ENCODE measurements around the gene DENND4A.
"Not testable (repeated sequence)": the region's sequence is repeated elsewhere in the genome, so short reads cannot be mapped to it uniquely, and the experiment has no call there.

DENND4A gene

GRCh38 chr15:65787260-65787659 is 4.8 kb downstream of the DENND4A start:
- no peak overlapping the region for H3K4me3 ChIP-seq (replicated peaks; ENCODE audit: low read depth, low read length)
- TF ChIP-seq CTCF (IDR thresholded peaks at IDR 0.05; ENCODE audit: low read depth, low read length, missing control alignments) = no peak
- DNase-seq (ENCODE audit: extremely low read depth, low read depth) = no peak

- H3K4me3 ChIP-seq (replicated peaks; ENCODE audit: low read depth, low read length) = no peak overlapping the region
- no peak for DNase-seq (ENCODE audit: extremely low read depth, low read depth)
- TF ChIP-seq CTCF (IDR thresholded peaks at IDR 0.05; ENCODE audit: low read depth, low read length, missing control alignments) = no peak
Measured at GRCh38 chr15:65785151-65785550, 6.9 kb downstream of the DENND4A start.

- DNase-seq (ENCODE audit: extremely low read depth, low read depth) = no peak
- no peak for TF ChIP-seq CTCF (IDR thresholded peaks at IDR 0.05; ENCODE audit: low read depth, low read length, missing control alignments)
- no peak overlapping the region for H3K4me3 ChIP-seq (replicated peaks; ENCODE audit: low read depth, low read length)
Measured at GRCh38 chr15:65783872-65784271, 8.2 kb downstream of the DENND4A start.

- TF ChIP-seq CTCF (IDR thresholded peaks at IDR 0.05; ENCODE audit: low read depth, low read length, missing control alignments) = no peak
- H3K4me3 ChIP-seq (replicated peaks; ENCODE audit: low read depth, low read length) = no peak overlapping the region
- DNase-seq (ENCODE audit: extremely low read depth, low read depth) = no peak
Measured at GRCh38 chr15:65782096-65782495, 10.0 kb downstream of the DENND4A start.

GRCh38 chr15:65778701-65779100 is 13.4 kb downstream of the DENND4A start:
- not testable (repeated sequence) for DNase-seq (ENCODE audit: extremely low read depth, low read depth); H3K4me3 ChIP-seq (replicated peaks; ENCODE audit: low read depth, low read length)

- no peak for DNase-seq (ENCODE audit: extremely low read depth, low read depth)
- no peak for TF ChIP-seq CTCF (IDR thresholded peaks at IDR 0.05; ENCODE audit: low read depth, low read length, missing control alignments)
Measured at GRCh38 chr15:65778269-65778668, 13.8 kb downstream of the DENND4A start.

GRCh38 chr15:65777843-65778242 is 14.2 kb downstream of the DENND4A start:
- no peak for DNase-seq (ENCODE audit: extremely low read depth, low read depth)
- no peak for TF ChIP-seq CTCF (IDR thresholded peaks at IDR 0.05; ENCODE audit: low read depth, low read length, missing control alignments)
- no peak overlapping the region for H3K4me3 ChIP-seq (replicated peaks; ENCODE audit: low read depth, low read length)

More at GRCh38 chr15:65778269-65778668, 13.8 kb downstream of the DENND4A start:
- H3K4me3 ChIP-seq (replicated peaks; ENCODE audit: low read depth, low read length) = no peak overlapping the region

Data from HFF-Myc (cell line).